Measurements from ENCODE around the gene PIK3CA. TPM values are rescaled to one million over a fixed set of nuclear protein-coding genes. Genes with fewer than 3 reads are reported as not detected.

Gene PIK3CA
- total and polyA plus RNA-seq, 2 experiments from 2014 or later: 5.1 to 13.4 TPM

DNA sequence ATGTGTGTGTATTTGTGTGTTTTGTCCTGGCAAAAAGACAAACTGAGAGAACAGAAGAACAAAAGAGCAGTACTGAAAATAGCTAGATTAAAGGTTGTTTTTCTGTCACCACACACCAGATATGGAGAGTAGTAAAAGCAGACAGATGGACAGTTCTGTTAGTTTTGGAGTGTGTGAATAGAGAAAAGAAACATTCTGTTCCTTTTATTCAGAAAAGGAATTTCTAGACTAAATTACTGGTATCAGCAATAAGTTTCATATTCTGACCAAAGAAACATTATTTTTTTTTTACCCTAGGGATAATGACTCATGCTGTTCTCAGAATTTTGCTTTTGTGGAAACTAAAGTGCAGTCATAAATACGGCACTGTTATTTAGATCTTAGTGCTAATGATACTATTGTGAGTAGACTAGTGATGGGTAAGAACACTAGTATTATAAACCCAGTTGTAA lies 32.9 kb downstream of the PIK3CA start:
- Histone ChIP-seq H3K9me2 (ENCODE audit: insufficient read depth) (no peaks in the 10 kb centered on the region), H3K27me3 (ENCODE audit: insufficient read depth) (no peaks in the 10 kb centered on the region), H3K4me1 (ENCODE audit: insufficient read depth) (peaks cover 14% of the 10 kb centered on the region), H3K36me3 (ENCODE audit: insufficient read depth) (no peaks in the 10 kb centered on the region), H3K79me2 (replicated peaks; ENCODE audit: insufficient read depth) (peaks cover 71% of the 10 kb centered on the region), H3K4me3 (no peak overlapping the region), H3F3A (replicated peaks; ENCODE audit: low read depth) (no peaks in the 10 kb centered on the region), H2AFZ (no peak overlapping the region), H3K27ac (ENCODE audit: low read depth) (no peak overlapping the region), H3K4me2 (no peak overlapping the region), H4K20me1 (replicated peaks; ENCODE audit: insufficient read depth) (no peaks in the 10 kb centered on the region; the same call in 1 of the 2 replicates)
- TF ChIP-seq CREB1 (CRISPR knock-in tag; IDR thresholded peaks at IDR 0.05; ENCODE audit: low read depth) (no peak), JUNB (IDR thresholded peaks at IDR 0.05; ENCODE audit: unreplicated experiment) (no peak), ZNF114 (CRISPR knock-in tag; IDR thresholded peaks at IDR 0.05) (no peak), STAT1 (IDR thresholded peaks at IDR 0.05; ENCODE audit: unreplicated experiment) (no peak), EZH2 (IDR thresholded peaks at IDR 0.05; ENCODE audit: low read depth, unreplicated experiment) (no peak), ZNF331 (CRISPR knock-in tag; IDR thresholded peaks at IDR 0.05; ENCODE audit: low read depth) (no peak), EZH2phosphoT487 (IDR thresholded peaks at IDR 0.05; ENCODE audit: unreplicated experiment) (no peak)
- TF ChIP-seq, protein P1, sequence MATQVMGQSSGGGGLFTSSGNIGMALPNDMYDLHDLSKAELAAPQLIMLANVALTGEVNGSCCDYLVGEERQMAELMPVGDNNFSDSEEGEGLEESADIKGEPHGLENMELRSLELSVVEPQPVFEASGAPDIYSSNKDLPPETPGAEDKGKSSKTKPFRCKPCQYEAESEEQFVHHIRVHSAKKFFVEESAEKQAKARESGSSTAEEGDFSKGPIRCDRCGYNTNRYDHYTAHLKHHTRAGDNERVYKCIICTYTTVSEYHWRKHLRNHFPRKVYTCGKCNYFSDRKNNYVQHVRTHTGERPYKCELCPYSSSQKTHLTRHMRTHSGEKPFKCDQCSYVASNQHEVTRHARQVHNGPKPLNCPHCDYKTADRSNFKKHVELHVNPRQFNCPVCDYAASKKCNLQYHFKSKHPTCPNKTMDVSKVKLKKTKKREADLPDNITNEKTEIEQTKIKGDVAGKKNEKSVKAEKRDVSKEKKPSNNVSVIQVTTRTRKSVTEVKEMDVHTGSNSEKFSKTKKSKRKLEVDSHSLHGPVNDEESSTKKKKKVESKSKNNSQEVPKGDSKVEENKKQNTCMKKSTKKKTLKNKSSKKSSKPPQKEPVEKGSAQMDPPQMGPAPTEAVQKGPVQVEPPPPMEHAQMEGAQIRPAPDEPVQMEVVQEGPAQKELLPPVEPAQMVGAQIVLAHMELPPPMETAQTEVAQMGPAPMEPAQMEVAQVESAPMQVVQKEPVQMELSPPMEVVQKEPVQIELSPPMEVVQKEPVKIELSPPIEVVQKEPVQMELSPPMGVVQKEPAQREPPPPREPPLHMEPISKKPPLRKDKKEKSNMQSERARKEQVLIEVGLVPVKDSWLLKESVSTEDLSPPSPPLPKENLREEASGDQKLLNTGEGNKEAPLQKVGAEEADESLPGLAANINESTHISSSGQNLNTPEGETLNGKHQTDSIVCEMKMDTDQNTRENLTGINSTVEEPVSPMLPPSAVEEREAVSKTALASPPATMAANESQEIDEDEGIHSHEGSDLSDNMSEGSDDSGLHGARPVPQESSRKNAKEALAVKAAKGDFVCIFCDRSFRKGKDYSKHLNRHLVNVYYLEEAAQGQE (IDR thresholded peaks at IDR 0.05; ENCODE audit: unreplicated experiment): no peak
- TF ChIP-seq, protein P2, sequence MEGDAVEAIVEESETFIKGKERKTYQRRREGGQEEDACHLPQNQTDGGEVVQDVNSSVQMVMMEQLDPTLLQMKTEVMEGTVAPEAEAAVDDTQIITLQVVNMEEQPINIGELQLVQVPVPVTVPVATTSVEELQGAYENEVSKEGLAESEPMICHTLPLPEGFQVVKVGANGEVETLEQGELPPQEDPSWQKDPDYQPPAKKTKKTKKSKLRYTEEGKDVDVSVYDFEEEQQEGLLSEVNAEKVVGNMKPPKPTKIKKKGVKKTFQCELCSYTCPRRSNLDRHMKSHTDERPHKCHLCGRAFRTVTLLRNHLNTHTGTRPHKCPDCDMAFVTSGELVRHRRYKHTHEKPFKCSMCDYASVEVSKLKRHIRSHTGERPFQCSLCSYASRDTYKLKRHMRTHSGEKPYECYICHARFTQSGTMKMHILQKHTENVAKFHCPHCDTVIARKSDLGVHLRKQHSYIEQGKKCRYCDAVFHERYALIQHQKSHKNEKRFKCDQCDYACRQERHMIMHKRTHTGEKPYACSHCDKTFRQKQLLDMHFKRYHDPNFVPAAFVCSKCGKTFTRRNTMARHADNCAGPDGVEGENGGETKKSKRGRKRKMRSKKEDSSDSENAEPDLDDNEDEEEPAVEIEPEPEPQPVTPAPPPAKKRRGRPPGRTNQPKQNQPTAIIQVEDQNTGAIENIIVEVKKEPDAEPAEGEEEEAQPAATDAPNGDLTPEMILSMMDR (conservative IDR thresholded peaks at IDR 0.05; ENCODE audit: low read depth in 2 of 2): no peak
- TF ChIP-seq, protein P3, sequence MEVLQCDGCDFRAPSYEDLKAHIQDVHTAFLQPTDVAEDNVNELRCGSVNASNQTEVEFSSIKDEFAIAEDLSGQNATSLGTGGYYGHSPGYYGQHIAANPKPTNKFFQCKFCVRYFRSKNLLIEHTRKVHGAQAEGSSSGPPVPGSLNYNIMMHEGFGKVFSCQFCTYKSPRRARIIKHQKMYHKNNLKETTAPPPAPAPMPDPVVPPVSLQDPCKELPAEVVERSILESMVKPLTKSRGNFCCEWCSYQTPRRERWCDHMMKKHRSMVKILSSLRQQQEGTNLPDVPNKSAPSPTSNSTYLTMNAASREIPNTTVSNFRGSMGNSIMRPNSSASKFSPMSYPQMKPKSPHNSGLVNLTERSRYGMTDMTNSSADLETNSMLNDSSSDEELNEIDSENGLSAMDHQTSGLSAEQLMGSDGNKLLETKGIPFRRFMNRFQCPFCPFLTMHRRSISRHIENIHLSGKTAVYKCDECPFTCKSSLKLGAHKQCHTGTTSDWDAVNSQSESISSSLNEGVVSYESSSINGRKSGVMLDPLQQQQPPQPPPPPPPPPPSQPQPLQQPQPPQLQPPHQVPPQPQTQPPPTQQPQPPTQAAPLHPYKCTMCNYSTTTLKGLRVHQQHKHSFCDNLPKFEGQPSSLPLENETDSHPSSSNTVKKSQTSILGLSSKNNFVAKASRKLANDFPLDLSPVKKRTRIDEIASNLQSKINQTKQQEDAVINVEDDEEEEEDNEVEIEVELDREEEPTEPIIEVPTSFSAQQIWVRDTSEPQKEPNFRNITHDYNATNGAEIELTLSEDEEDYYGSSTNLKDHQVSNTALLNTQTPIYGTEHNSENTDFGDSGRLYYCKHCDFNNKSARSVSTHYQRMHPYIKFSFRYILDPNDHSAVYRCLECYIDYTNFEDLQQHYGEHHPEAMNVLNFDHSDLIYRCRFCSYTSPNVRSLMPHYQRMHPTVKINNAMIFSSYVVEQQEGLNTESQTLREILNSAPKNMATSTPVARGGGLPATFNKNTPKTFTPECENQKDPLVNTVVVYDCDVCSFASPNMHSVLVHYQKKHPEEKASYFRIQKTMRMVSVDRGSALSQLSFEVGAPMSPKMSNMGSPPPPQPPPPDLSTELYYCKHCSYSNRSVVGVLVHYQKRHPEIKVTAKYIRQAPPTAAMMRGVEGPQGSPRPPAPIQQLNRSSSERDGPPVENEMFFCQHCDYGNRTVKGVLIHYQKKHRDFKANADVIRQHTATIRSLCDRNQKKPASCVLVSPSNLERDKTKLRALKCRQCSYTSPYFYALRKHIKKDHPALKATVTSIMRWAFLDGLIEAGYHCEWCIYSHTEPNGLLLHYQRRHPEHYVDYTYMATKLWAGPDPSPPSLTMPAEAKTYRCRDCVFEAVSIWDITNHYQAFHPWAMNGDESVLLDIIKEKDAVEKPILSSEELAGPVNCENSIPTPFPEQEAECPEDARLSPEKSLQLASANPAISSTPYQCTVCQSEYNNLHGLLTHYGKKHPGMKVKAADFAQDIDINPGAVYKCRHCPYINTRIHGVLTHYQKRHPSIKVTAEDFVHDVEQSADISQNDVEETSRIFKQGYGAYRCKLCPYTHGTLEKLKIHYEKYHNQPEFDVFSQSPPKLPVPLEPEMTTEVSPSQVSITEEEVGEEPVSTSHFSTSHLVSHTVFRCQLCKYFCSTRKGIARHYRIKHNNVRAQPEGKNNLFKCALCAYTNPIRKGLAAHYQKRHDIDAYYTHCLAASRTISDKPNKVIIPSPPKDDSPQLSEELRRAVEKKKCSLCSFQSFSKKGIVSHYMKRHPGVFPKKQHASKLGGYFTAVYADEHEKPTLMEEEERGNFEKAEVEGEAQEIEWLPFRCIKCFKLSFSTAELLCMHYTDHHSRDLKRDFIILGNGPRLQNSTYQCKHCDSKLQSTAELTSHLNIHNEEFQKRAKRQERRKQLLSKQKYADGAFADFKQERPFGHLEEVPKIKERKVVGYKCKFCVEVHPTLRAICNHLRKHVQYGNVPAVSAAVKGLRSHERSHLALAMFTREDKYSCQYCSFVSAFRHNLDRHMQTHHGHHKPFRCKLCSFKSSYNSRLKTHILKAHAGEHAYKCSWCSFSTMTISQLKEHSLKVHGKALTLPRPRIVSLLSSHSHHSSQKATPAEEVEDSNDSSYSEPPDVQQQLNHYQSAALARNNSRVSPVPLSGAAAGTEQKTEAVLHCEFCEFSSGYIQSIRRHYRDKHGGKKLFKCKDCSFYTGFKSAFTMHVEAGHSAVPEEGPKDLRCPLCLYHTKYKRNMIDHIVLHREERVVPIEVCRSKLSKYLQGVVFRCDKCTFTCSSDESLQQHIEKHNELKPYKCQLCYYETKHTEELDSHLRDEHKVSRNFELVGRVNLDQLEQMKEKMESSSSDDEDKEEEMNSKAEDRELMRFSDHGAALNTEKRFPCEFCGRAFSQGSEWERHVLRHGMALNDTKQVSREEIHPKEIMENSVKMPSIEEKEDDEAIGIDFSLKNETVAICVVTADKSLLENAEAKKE (CRISPR knock-in tag; IDR thresholded peaks at IDR 0.05): no peak
- no peak for ATAC-seq
- Mint-ChIP-seq H3K27me3 (ENCODE audit: insufficient read depth, low read depth, poor library complexity) (no peaks in the 10 kb centered on the region), H3K4me1 (peaks cover 20% of the 10 kb centered on the region), H3K27ac (no peak overlapping the region), H3K9me3 (no peaks in the 10 kb centered on the region), H3K36me3 (ENCODE audit: low read depth) (no peaks in the 10 kb centered on the region), H3K4me3 (no peak overlapping the region)
- no peak for DNase-seq (ENCODE audit: low spot score)
